Lung (tissue), 12 donors: ENCODE measurements around the gene RRP1B. TPM values are rescaled to one million over a fixed set of nuclear protein-coding genes. Genes with fewer than 3 reads are reported as not detected.
A peak's percentile ranks its signal among the peaks of the same experiment; 100 is the strongest.

Source experiments
- ATAC-seq: fragments of 200-7000 bp; cut with Tn5 transposase; one replicate; pipeline ENCODE4 v1.9.1; 2020; ENCODE audit warnings: moderate number of reproducible peaks; ENCODE audit not compliant: insufficient read depth, low FRiP score
- DNase-seq, 3 donors: peaks; one replicate each; pipeline ENCODE4 v3.0.0-alpha.2; 2013 to 2017
- H3K27ac ChIP-seq, 2 donors: one replicate each; pipeline ENCODE4 v1.5.1; 2013; ENCODE audit warnings: mild to moderate bottlenecking in 2 of 2, moderate library complexity in 2 of 2, control low read depth in 1 of 2, inconsistent platforms in 1 of 2, low read depth in 1 of 2, low read length in 1 of 2
- H3K27me3 ChIP-seq, 3 donors: one replicate each; pipeline ENCODE4 v1.5.1; 2013; ENCODE audit warnings: low read length in 2 of 3; ENCODE audit not compliant: control insufficient read depth in 3 of 3, insufficient read depth in 3 of 3
- H3K36me3 ChIP-seq, 4 donors: one replicate each; pipeline ENCODE4 v1.5.1; 2013; ENCODE audit warnings: low read length in 4 of 4, mild to moderate bottlenecking in 1 of 4, moderate library complexity in 1 of 4; ENCODE audit not compliant: control insufficient read depth in 4 of 4, insufficient read depth in 4 of 4
- H3K4me1 ChIP-seq, 5 donors: one replicate each; pipeline ENCODE4 v1.5.1; 2013; ENCODE audit warnings: low read length in 5 of 5, mild to moderate bottlenecking in 2 of 5, moderate library complexity in 1 of 5; ENCODE audit not compliant: control insufficient read depth in 5 of 5, insufficient read depth in 5 of 5
- H3K4me3 ChIP-seq: one replicate; pipeline ENCODE4 v1.5.1; 2013; ENCODE audit warnings: mild to moderate bottlenecking, control low read depth, moderate library complexity
- H3K9ac ChIP-seq, 2 donors: one replicate each; pipeline ENCODE4 v1.5.1; 2013; ENCODE audit warnings: low read length in 2 of 2, control low read depth in 1 of 2; ENCODE audit not compliant: insufficient read depth in 1 of 2
- H3K9me3 ChIP-seq, 4 donors: one replicate each; pipeline ENCODE4 v1.5.1; 2013; ENCODE audit warnings: low read length in 3 of 4, mild to moderate bottlenecking in 1 of 4, moderate library complexity in 1 of 4; ENCODE audit not compliant: control insufficient read depth in 4 of 4, insufficient read depth in 3 of 4
- whole genome bisulfite sequencing, 2 donors: extraction: QIAGEN DNeasy Blood & Tissue Kit; methylation state at CpG; one replicate each; pipeline ENCODE4 v1.1.7; 2013; 5-methylcytosine and 5-hydroxymethylcytosine counted together
- polyA plus RNA-seq, 2 donors: library from polyadenylated mRNA; stranded (reverse); fragments of 200-250 nt; gene quantifications; one replicate each; pipeline ENCODE4 v1.2.1, GENCODE V29; 2013
- total RNA-seq, 2 donors: library from RNA; depleted of rRNA in 1 of 2; stranded (reverse); fragments of >200 nt in 1 of 2; gene quantifications; one replicate each; pipeline ENCODE4 v1.2.1, GENCODE V29; 2014 to 2021
- TF ChIP-seq, protein P1 (sequence below): IDR thresholded peaks from 2 replicates; pipeline ENCODE4 v1.5.1; 2012; ENCODE audit warnings: mild to moderate bottlenecking; ENCODE audit errors: control extremely low read depth, extremely low read depth
- donor health status: control.
- donor health status: control.
- donor health status: Bipolar disorder and iron deficiency.
- donor health status: healthy.
- donor health status: DM: yes; HTN: yes; CAD: no.

The RRP1B gene
- total and polyA plus RNA-seq, 4 donors: 6.4 to 18.1 (median 12.7) TPM

GRCh38 chr21:43728467-43729390 is 69.4 kb downstream of the RRP1B start:
- peaks cover 0 to 3% (median 0%) of the 10 kb centered on the region in 4 donors for H3K9me3 ChIP-seq
- H3K27ac ChIP-seq: peak overlapping the region; percentile 82 to 97
- DNase-seq (peak; percentile 88 to 94 (median 88)), ATAC-seq (peak; percentile 84)
- H3K27me3 ChIP-seq: no peaks in the 10 kb centered on the region
- peaks cover 5 to 32% (median 23%) of the 10 kb centered on the region in 5 donors for H3K4me1 ChIP-seq
- TF ChIP-seq, protein P1, sequence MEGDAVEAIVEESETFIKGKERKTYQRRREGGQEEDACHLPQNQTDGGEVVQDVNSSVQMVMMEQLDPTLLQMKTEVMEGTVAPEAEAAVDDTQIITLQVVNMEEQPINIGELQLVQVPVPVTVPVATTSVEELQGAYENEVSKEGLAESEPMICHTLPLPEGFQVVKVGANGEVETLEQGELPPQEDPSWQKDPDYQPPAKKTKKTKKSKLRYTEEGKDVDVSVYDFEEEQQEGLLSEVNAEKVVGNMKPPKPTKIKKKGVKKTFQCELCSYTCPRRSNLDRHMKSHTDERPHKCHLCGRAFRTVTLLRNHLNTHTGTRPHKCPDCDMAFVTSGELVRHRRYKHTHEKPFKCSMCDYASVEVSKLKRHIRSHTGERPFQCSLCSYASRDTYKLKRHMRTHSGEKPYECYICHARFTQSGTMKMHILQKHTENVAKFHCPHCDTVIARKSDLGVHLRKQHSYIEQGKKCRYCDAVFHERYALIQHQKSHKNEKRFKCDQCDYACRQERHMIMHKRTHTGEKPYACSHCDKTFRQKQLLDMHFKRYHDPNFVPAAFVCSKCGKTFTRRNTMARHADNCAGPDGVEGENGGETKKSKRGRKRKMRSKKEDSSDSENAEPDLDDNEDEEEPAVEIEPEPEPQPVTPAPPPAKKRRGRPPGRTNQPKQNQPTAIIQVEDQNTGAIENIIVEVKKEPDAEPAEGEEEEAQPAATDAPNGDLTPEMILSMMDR: no peak
- H3K9ac ChIP-seq: peak overlapping the region; percentile 67 to 72
- WGBS, 2 donors: 4 to 8% methylated on average over 51 to 59 of the region's 59 CpGs
- H3K36me3 ChIP-seq: peaks cover 0 to 9% (median 0%) of the 10 kb centered on the region in 4 donors
- peak overlapping the region; percentile 18 for H3K4me3 ChIP-seq

DNA sequence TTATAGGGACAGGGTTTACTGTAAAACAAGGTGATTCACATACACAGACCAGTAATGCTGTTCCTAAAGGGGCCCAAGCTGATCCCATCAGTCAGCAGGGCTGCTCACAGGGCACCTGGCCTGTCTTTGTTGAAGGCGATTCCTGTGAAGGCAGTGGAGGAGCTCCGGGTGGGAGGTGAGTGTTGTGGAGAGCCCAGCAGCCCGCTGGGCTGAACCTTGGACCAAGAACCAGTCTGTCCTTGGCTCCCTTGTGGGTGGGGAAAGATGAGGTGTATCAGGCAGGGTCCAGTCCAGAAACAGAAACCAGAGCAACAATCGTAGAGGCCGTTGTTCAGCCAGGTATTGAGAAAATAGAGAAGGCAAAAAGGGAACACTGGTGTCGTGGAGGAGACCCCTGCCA is 72.1 kb downstream of the RRP1B start:
- ATAC-seq: no peak
- Histone ChIP-seq H3K27ac (no peak overlapping the region), H3K9me3 (peaks cover 0 to 3% (median 0%) of the 10 kb centered on the region in 4 donors), H3K4me3 (no peak overlapping the region), H3K4me1 (peaks cover 5 to 37% (median 19%) of the 10 kb centered on the region in 5 donors), H3K36me3 (peaks cover 0 to 15% (median 0%) of the 10 kb centered on the region in 4 donors), H3K27me3 (no peaks in the 10 kb centered on the region), H3K9ac (no peak overlapping the region)
- 86 to 88% methylated on average over 6 of the region's 6 CpGs for WGBS, 2 donors
- TF ChIP-seq, protein P1: no peak
- no peak for DNase-seq

GRCh38 chr21:43731891-43732711 is 72.7 kb downstream of the RRP1B start:
- no peak overlapping the region for H3K9ac ChIP-seq
- no peaks in the 10 kb centered on the region for H3K9me3 ChIP-seq
- ATAC-seq (no peak), DNase-seq (peak in 2 of 3 donors; percentile 46 to 73)
- TF ChIP-seq, protein P1: no peak
- H3K27ac ChIP-seq: no peak overlapping the region
- H3K4me3 ChIP-seq: no peak overlapping the region
- H3K36me3 ChIP-seq: peaks cover 0 to 15% (median 0%) of the 10 kb centered on the region in 4 donors
- 78 to 80% methylated on average over 23 of the region's 23 CpGs for WGBS, 2 donors
- H3K27me3 ChIP-seq: no peaks in the 10 kb centered on the region
- peaks cover 2 to 37% (median 15%) of the 10 kb centered on the region in 5 donors for H3K4me1 ChIP-seq
